ENCODE measurements around the gene TMEM53. TPM values are rescaled to one million over a fixed set of nuclear protein-coding genes. Genes with fewer than 3 reads are reported as not detected.

TMEM53 gene
- total and polyA plus RNA-seq, 2 of the 8 experiments (the other 6 are each of a cell fraction or from before 2014, with no cell fraction given): 6.7 to 27.9 TPM

- Histone ChIP-seq H3K27me3 (replicated peaks in 1 of 4; ENCODE audit: control insufficient read depth in 3 of 4, extremely low read depth in 1 of 4, insufficient read depth in 3 of 4, low read length in 3 of 4) (no peaks in the 10 kb centered on the region), H2BK120ac (replicated peaks; ENCODE audit: low read depth, low read length) (no peak overlapping the region), H2AK5ac (ENCODE audit: low read depth, low read length) (no peak overlapping the region), H4K5ac (ENCODE audit: insufficient read length, low read depth, low read length) (no peak overlapping the region), H3K18ac (ENCODE audit: extremely low read depth, low read length) (no peak overlapping the region), H3K4me3 (ENCODE audit: extremely low read depth in 1 of 4, insufficient read depth in 2 of 4, low read depth in 3 of 4, low read length in 4 of 4) (no peak overlapping the region), H3K27ac (ENCODE audit: low read depth, low read length) (no peak overlapping the region), H4K20me1 (replicated peaks in 1 of 2; ENCODE audit: control insufficient read depth in 1 of 2, insufficient read depth in 2 of 2, low read length in 2 of 2) (no peaks in the 10 kb centered on the region), H2BK20ac (ENCODE audit: low read length) (no peak overlapping the region), H2BK5ac (ENCODE audit: low read depth, low read length) (peak overlapping the region; percentile 75), H2BK12ac (ENCODE audit: low read depth, low read length) (0 out of 2 replicates have a peak overlapping the region, but pooled peaks have one; percentile 17), H3K79me1 (ENCODE audit: low read depth, low read length) (no peaks in the 10 kb centered on the region), H3K36me3 (ENCODE audit: control insufficient read depth in 2 of 4, insufficient read depth in 4 of 4, low read length in 3 of 4) (no peaks in the 10 kb centered on the region), H4K91ac (replicated peaks; ENCODE audit: insufficient read length, low read length) (no peak overlapping the region), H2BK15ac (ENCODE audit: low read length) (no peak overlapping the region), H3K23me2 (ENCODE audit: low read depth, low read length) (no peaks in the 10 kb centered on the region), H4K8ac (ENCODE audit: extremely low read depth, insufficient read depth, low read length) (no peak overlapping the region; the same call in 1 of the 2 replicates), H3K4me2 (ENCODE audit: insufficient read depth in 1 of 2, low read depth in 2 of 2, low read length in 2 of 2) (no peak overlapping the region), H3K14ac (ENCODE audit: insufficient read length) (no peak overlapping the region), H3K79me2 (ENCODE audit: control insufficient read depth in 1 of 2, insufficient read depth in 2 of 2, low read length in 2 of 2) (no peaks in the 10 kb centered on the region), H3K56ac (replicated peaks; ENCODE audit: insufficient read length, low read depth, low read length) (no peak overlapping the region), H3K4me1 (replicated peaks in 1 of 4; ENCODE audit: control insufficient read depth in 3 of 4, insufficient read depth in 4 of 4, low read length in 3 of 4) (no peaks in the 10 kb centered on the region; a peak in 2 of 7 replicates), H2AFZ (ENCODE audit: low read length) (no peak overlapping the region), H3K23ac (ENCODE audit: insufficient read length) (no peak overlapping the region), H3K4ac (replicated peaks; ENCODE audit: insufficient read length, low read depth, low read length) (no peak overlapping the region), H3K9ac (replicated peaks in 1 of 4; ENCODE audit: extremely low read depth in 1 of 4, low read depth in 3 of 4, low read length in 3 of 4) (no peak overlapping the region), H3K9me3 (ENCODE audit: insufficient read depth in 2 of 2, low read depth in 1 of 2, low read length in 1 of 2) (no peaks in the 10 kb centered on the region)
- WGBS, 2 experiments (ENCODE audit: extremely low coverage in 1 of 2, insufficient coverage in 1 of 2, insufficient read length in 1 of 2, insufficient replicate concordance in 2 of 2, low coverage in 1 of 2, low lambda C conversion rate in 2 of 2, missing lambda C conversion rate in 1 of 2): 90% methylated on average over 9 of the region's 9 CpGs; no CpG with 5 or more reads in 1 of the 2 experiments
- FAIRE-seq (no peak), DNase-seq (ENCODE audit: low read depth in 1 of 2, low spot score in 2 of 2) (no peak)
- ChIA-PET POLR2A (ENCODE audit: partially characterized antibody) (interaction anchor here (0.6 to 1.6 kb wide), 5 partner anchors 10 to 538 kb away, joined by 3 to 6 read pairs (median 4); partner anchors contain the start of genes ARMH1 and TMEM53), CTCF (ENCODE audit: partially characterized antibody) (interaction anchor here (0.6 to 7.6 kb wide), 7 partner anchors 9 to 902 kb away, joined by 3 to 45 read pairs (median 3); no protein-coding TSS in a partner anchor)
- TF ChIP-seq MAFK (IDR thresholded peaks at IDR 0.05; ENCODE audit: low read depth, low read length) (no peak), POLR2A (IDR thresholded peaks at IDR 0.05; ENCODE audit: control extremely low read depth in 1 of 2, low read depth in 2 of 2, low read length in 2 of 2) (no peak), CHD2 (IDR thresholded peaks at IDR 0.05; ENCODE audit: low read length) (no peak), BRCA1 (IDR thresholded peaks at IDR 0.05; ENCODE audit: low read depth, low read length) (no peak), POU5F1 (IDR thresholded peaks at IDR 0.05; ENCODE audit: low read depth, low read length) (no peak), BCL11A (IDR thresholded peaks at IDR 0.05; ENCODE audit: low read depth in 2 of 2, low read length in 2 of 2) (no peak), KDM1A (IDR thresholded peaks at IDR 0.05; ENCODE audit: borderline replicate concordance, low read length) (no peak), CBX8 (IDR thresholded peaks at IDR 0.05; ENCODE audit: borderline replicate concordance, low read depth, low read length) (no peak)
Measured at GRCh38 chr1:44660176-44660575, 14.1 kb downstream of the TMEM53 start.

Data from H1 (cell line).